Measurements from ENCODE around the gene CHST11.

Gene CHST11

DNA sequence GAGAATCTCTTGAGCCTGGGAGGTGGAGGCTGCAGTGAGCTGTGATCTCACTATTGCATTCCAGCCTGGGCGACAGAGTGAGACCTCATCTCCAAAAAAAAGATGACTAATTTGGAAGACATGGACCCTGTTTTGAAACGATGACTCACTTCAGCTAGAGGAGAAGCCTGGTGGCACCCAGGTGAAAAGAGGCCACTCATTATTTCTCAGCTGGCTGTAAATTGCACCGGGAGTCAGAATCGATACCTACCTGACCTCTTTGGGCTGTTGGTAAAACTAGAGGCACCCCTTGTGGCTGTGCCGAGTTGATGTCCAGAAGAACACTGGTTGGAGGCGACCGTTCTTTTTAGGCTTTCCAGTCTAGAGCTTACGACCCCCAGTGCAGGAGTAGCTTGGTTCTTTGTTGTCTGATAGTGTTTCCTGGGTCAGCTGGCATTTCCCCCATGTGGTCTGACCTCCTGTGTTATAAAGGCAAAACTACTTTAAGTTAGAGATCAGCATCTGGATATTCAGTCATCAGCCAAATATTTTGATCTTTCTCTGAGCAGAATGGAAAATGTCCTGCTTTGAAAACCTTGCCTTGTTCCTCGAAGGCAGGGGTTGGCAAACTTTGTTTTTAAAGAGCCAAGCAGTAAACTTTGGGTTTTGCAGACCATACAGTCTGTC lies 93.2 kb downstream of the CHST11 start:
- no peaks in the 10 kb centered on the region for H3K79me2 ChIP-seq (ENCODE audit: insufficient read depth, low read length)
- H3F3A ChIP-seq (ENCODE audit: insufficient read depth) = no peaks in the 10 kb centered on the region
- H3K27ac ChIP-seq (ENCODE audit: low read depth, low read length) = no peak overlapping the region
- no peak overlapping the region for H3K4me2 ChIP-seq (ENCODE audit: low read depth, low read length, poor library complexity, severe bottlenecking)
- no peaks in the 10 kb centered on the region for H3K9me3 ChIP-seq (ENCODE audit: insufficient read depth, low read length)
- no peaks in the 10 kb centered on the region for H4K20me1 ChIP-seq (ENCODE audit: low read depth, low read length)
- no peaks in the 10 kb centered on the region for H3K9me2 ChIP-seq (replicated peaks; ENCODE audit: insufficient read depth, low read length)
- no peaks in the 10 kb centered on the region for H3K27me3 ChIP-seq (ENCODE audit: low read length)
- no peak overlapping the region for H2AFZ ChIP-seq (ENCODE audit: low read depth, low read length, severe bottlenecking)
- no peak overlapping the region for H3K4me3 ChIP-seq (ENCODE audit: insufficient read depth, low read length, poor library complexity, severe bottlenecking)
- no peak overlapping the region for H3K9ac ChIP-seq (ENCODE audit: low read length)
- no peak for TF ChIP-seq EZH2phosphoT487 (conservative IDR thresholded peaks at IDR 0.05; ENCODE audit: low read length)
- TF ChIP-seq, protein P1, sequence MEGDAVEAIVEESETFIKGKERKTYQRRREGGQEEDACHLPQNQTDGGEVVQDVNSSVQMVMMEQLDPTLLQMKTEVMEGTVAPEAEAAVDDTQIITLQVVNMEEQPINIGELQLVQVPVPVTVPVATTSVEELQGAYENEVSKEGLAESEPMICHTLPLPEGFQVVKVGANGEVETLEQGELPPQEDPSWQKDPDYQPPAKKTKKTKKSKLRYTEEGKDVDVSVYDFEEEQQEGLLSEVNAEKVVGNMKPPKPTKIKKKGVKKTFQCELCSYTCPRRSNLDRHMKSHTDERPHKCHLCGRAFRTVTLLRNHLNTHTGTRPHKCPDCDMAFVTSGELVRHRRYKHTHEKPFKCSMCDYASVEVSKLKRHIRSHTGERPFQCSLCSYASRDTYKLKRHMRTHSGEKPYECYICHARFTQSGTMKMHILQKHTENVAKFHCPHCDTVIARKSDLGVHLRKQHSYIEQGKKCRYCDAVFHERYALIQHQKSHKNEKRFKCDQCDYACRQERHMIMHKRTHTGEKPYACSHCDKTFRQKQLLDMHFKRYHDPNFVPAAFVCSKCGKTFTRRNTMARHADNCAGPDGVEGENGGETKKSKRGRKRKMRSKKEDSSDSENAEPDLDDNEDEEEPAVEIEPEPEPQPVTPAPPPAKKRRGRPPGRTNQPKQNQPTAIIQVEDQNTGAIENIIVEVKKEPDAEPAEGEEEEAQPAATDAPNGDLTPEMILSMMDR (IDR thresholded peaks at IDR 0.05; ENCODE audit: insufficient read depth, low read length, poor library complexity, severe bottlenecking) = no peak
- no peaks in the 10 kb centered on the region for H3K36me3 ChIP-seq (ENCODE audit: low read length)

DNA sequence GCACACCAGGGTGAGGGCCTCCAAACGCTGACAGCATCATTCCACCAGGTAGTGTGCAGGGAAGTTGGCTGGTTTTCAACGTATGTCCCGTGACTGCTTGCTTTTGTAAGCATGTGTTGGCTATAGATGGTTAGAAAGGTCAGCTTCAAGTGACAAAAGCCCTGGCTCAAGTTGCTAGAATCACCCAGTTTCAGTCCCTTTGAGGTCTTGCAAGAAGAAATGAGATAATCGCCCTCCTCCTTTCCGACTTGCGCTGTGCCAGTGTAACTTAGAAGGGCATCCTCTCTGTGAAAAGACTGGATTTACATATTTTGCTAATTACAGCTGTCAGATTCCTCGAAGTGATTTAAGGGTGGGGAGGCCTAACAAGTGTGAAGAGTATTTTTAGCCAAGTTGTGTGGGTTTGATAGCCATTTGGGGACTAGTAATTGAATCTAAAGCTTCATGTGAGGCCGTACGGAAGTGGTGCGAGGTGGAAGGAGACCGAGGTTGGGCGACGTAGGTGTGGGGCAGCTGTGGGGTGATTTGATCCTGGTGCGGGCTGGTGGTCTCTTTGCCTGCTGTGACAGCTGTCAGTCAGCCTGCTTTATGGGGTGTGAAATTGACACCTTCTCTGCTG lies 94.7 kb downstream of the CHST11 start:
- H3K27ac ChIP-seq (ENCODE audit: low read depth, low read length) = no peak overlapping the region
- no peak overlapping the region for H3K4me3 ChIP-seq (ENCODE audit: insufficient read depth, low read length, poor library complexity, severe bottlenecking)
- no peaks in the 10 kb centered on the region for H4K20me1 ChIP-seq (ENCODE audit: low read depth, low read length)
- no peaks in the 10 kb centered on the region for H3K79me2 ChIP-seq (ENCODE audit: insufficient read depth, low read length)
- no peak overlapping the region for H3K4me2 ChIP-seq (ENCODE audit: low read depth, low read length, poor library complexity, severe bottlenecking)
- H3K27me3 ChIP-seq (ENCODE audit: low read length) = no peaks in the 10 kb centered on the region
- no peak overlapping the region for H3K9ac ChIP-seq (ENCODE audit: low read length)
- no peak overlapping the region for H2AFZ ChIP-seq (ENCODE audit: low read depth, low read length, severe bottlenecking)
- TF ChIP-seq, protein P1 (IDR thresholded peaks at IDR 0.05; ENCODE audit: insufficient read depth, low read length, poor library complexity, severe bottlenecking) = no peak
- TF ChIP-seq EZH2phosphoT487 (conservative IDR thresholded peaks at IDR 0.05; ENCODE audit: low read length) = no peak
- no peaks in the 10 kb centered on the region for H3K9me2 ChIP-seq (replicated peaks; ENCODE audit: insufficient read depth, low read length)
- no peaks in the 10 kb centered on the region for H3F3A ChIP-seq (ENCODE audit: insufficient read depth)
- no peaks in the 10 kb centered on the region for H3K36me3 ChIP-seq (ENCODE audit: low read length)
- H3K9me3 ChIP-seq (ENCODE audit: insufficient read depth, low read length) = no peaks in the 10 kb centered on the region

DNA sequence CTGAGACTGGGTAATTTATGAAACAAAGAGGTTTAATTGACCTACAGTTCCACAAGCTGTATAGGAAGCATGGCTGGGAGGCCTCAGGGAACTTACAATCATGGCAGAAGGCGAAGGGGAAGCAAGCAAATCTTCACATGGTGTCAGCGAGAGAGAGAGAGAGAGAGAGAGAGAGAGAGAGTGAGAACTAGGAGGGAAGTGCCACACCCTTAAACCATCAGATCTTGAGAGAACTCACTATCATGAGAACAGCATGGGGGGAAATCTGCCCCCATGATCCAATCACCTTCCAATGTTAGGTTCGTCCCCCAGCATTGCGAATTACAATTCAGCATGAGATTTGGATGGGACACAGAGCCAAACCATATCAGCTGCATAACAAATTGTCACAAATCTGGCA lies 96.7 kb downstream of the CHST11 start:
- no peaks in the 10 kb centered on the region for H3K79me2 ChIP-seq (ENCODE audit: insufficient read depth, low read length)
- no peak for TF ChIP-seq EZH2phosphoT487 (conservative IDR thresholded peaks at IDR 0.05; ENCODE audit: low read length)
- TF ChIP-seq, protein P1 (IDR thresholded peaks at IDR 0.05; ENCODE audit: insufficient read depth, low read length, poor library complexity, severe bottlenecking) = no peak
- no peak overlapping the region for H3K9ac ChIP-seq (ENCODE audit: low read length)
- no peaks in the 10 kb centered on the region for H3K9me2 ChIP-seq (replicated peaks; ENCODE audit: insufficient read depth, low read length)
- no peaks in the 10 kb centered on the region for H3K36me3 ChIP-seq (ENCODE audit: low read length)
- no peak overlapping the region for H3K4me2 ChIP-seq (ENCODE audit: low read depth, low read length, poor library complexity, severe bottlenecking)
- no peak overlapping the region for H3K4me3 ChIP-seq (ENCODE audit: insufficient read depth, low read length, poor library complexity, severe bottlenecking)
- H4K20me1 ChIP-seq (ENCODE audit: low read depth, low read length) = no peaks in the 10 kb centered on the region
- no peaks in the 10 kb centered on the region for H3K27me3 ChIP-seq (ENCODE audit: low read length)
- no peaks in the 10 kb centered on the region for H3F3A ChIP-seq (ENCODE audit: insufficient read depth)
- H3K27ac ChIP-seq (ENCODE audit: low read depth, low read length) = no peak overlapping the region
- no peak overlapping the region for H2AFZ ChIP-seq (ENCODE audit: low read depth, low read length, severe bottlenecking)
- H3K9me3 ChIP-seq (ENCODE audit: insufficient read depth, low read length) = no peaks in the 10 kb centered on the region
